ENCODE data around the gene ARFIP2. TPM values are rescaled to one million over a fixed set of nuclear protein-coding genes. Genes with fewer than 3 reads are reported as not detected.

ARFIP2 gene
- total and polyA plus RNA-seq, 2 of the 8 experiments (the other 6 are each of a cell fraction or from before 2014, with no cell fraction given), result 48.3 to 48.7 TPM

- TF ChIP-seq SIN3A (conservative IDR thresholded peaks at IDR 0.05 in 1 of 2, IDR thresholded peaks at IDR 0.05 in 1 of 2; ENCODE audit: low read depth in 1 of 2, low read length in 2 of 2) (peak in 1 of 2 experiments; percentile 67; a peak in 1 of 4 replicates), TBP (IDR thresholded peaks at IDR 0.05; ENCODE audit: low read depth, low read length) (peak; percentile 44), KDM4A (IDR thresholded peaks at IDR 0.05; ENCODE audit: low read depth, low read length, severe bottlenecking) (peak; percentile 66), CTCF (IDR thresholded peaks at IDR 0.05; ENCODE audit: control extremely low read depth in 1 of 3, insufficient read depth in 1 of 3, low read depth in 1 of 3, low read length in 3 of 3) (peak; percentile 9 to 19 (median 19); a peak in 3 of 4 replicates), CREB1 (IDR thresholded peaks at IDR 0.05) (0 out of 2 replicates have a peak, but pooled peaks have one; percentile 6), PHF8 (conservative IDR thresholded peaks at IDR 0.05; ENCODE audit: low read depth, low read length) (peak; percentile 46; the same call in 1 of the 2 replicates), CHD2 (IDR thresholded peaks at IDR 0.05; ENCODE audit: low read length) (no peak), USF2 (IDR thresholded peaks at IDR 0.05; ENCODE audit: low read length) (0 out of 2 replicates have a peak, but pooled peaks have one; percentile 15)
Observed at GRCh38 chr11:6473451-6474412, 7.4 kb downstream of the ARFIP2 start, which contains the start of gene TRIM3 (continued).
